NB4 (cell line): ENCODE measurements around the gene CRTAC1.

ENCODE experiments used
- DNase-seq: peaks from one replicate; pipeline ENCODE4 v3.0.0; 2010; ENCODE audit warnings: low read depth
- H3K4me3 ChIP-seq: one replicate; pipeline ENCODE4 v1.5.1; 2011; ENCODE audit warnings: mild to moderate bottlenecking, low read depth, low read length, moderate library complexity
- CTCF ChIP-seq: IDR thresholded peaks from one replicate; pipeline ENCODE4 v1.5.1; 2012; ENCODE audit warnings: low read depth, low read length
- MYC ChIP-seq: IDR thresholded peaks from 2 replicates; pipeline ENCODE4 v1.6.1; 2011; ENCODE audit warnings: low read depth, low read length
- POLR2A ChIP-seq: IDR thresholded peaks from 2 replicates; pipeline ENCODE4 v1.6.1; 2011; ENCODE audit warnings: mild to moderate bottlenecking; ENCODE audit not compliant: insufficient read length; ENCODE audit errors: extremely low read depth
- TF ChIP-seq, protein P1 (sequence below): IDR thresholded peaks from 2 replicates; pipeline ENCODE4 v1.6.1; 2011; ENCODE audit warnings: low read depth, low read length

Gene CRTAC1

DNA sequence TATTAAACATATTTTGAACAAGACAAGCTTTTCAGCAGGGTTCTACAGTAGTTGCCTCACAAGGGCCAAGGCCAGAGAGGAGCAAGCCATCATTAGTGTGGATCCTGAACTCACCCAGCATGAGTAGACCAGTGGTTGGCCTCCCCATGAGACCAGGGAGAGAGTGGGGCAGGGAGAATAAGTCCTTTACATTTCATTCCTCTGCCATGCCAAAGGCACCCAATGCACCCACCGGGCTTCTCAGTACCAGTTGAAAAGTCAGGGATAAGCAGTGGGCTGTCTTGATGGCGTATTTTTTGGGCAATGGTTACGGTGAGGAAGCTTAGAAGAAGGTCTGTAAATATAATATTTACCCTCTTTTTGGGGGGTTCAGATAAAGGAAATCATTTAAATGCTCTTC lies 16.6 kb downstream of the CRTAC1 start:
- TF ChIP-seq MYC = no peak
- TF ChIP-seq POLR2A = no peak
- no peak for TF ChIP-seq CTCF
- TF ChIP-seq, protein P1, sequence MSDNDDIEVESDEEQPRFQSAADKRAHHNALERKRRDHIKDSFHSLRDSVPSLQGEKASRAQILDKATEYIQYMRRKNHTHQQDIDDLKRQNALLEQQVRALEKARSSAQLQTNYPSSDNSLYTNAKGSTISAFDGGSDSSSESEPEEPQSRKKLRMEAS = no peak
- no peak overlapping the region for H3K4me3 ChIP-seq
- no peak for DNase-seq

GRCh38 chr10:98013122-98013521 lies 17.3 kb downstream of the CRTAC1 start:
- DNase-seq = no peak
- H3K4me3 ChIP-seq = no peak overlapping the region
- peak; percentile 25 for TF ChIP-seq CTCF
- TF ChIP-seq, protein P1 = no peak

- TF ChIP-seq POLR2A (no peak), CTCF (no peak), MYC (no peak)
- TF ChIP-seq, protein P1 = no peak
- no peak for DNase-seq
- H3K4me3 ChIP-seq = no peak overlapping the region
Observed at GRCh38 chr10:98012644-98013043, 17.8 kb downstream of the CRTAC1 start.

GRCh38 chr10:98010939-98011685 lies 19.3 kb downstream of the CRTAC1 start:
- no peak overlapping the region for H3K4me3 ChIP-seq
- no peak for DNase-seq
- TF ChIP-seq CTCF (no peak), MYC (no peak), POLR2A (no peak)
- TF ChIP-seq, protein P1 = no peak

- no peak overlapping the region for H3K4me3 ChIP-seq
- no peak for DNase-seq
- TF ChIP-seq MYC (no peak), CTCF (no peak), POLR2A (no peak)
- TF ChIP-seq, protein P1 = no peak
Observed at GRCh38 chr10:98006266-98006665, 24.2 kb downstream of the CRTAC1 start.

DNA sequence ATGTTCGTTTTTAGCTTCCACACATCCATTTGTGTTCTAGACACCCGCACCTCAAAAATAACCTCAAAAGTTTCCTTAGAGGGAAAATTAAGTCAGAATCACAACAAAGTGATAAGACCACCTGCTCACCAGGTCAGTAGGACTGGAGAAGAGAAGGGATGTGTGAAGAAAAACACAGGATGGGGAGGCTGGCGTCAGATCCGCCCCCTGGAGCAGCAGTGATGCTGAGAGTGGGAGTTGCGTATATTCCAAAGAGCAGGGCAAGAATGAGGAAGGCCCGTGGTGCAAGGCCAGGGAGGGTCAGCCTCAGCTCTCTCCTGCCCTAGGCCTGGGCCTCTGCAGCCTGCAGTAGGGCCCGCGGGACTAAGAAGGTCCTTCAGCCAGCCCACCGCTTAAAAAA lies 28.7 kb downstream of the CRTAC1 start:
- TF ChIP-seq POLR2A (no peak), MYC (no peak), CTCF (no peak)
- TF ChIP-seq, protein P1 = no peak
- DNase-seq = no peak
- H3K4me3 ChIP-seq = no peak overlapping the region
